ENCODE results near the gene TJP1.

GRCh38 chr15:29727871-29728270, 94.4 kb downstream of the TJP1 start:
- TF ChIP-seq GATA2 (IDR thresholded peaks at IDR 0.05; ENCODE audit: low read depth, low read length) (no peak), GATA3 (IDR thresholded peaks at IDR 0.05; ENCODE audit: low read depth, low read length) (no peak)
